ENCODE results near the gene BATF2.
A peak's percentile ranks its signal among the peaks of the same experiment; 100 is the strongest.

Gene BATF2
- 0 to 0.21 (median 0) reads per million in 9 experiments for total RNA-seq

- H3K27me3 Mint-ChIP-seq, result peaks cover 9 to 17% of the 10 kb centered on the region in 2 donors
- no peak within 1 kb of the TSS for H3K27ac Mint-ChIP-seq
- ATAC-seq (replicated peaks) (no peak), DNase-seq (no peak)
- H3K4me3 Mint-ChIP-seq, result peak within 1 kb of the TSS in 1 of 2 donors; percentile 49
- H3K4me1 Mint-ChIP-seq (ENCODE audit: low read depth in 2 of 2), result peaks cover 8 to 10% of the 10 kb centered on the region in 2 donors
- no peaks in the 10 kb centered on the region for H3K36me3 Mint-ChIP-seq (ENCODE audit: insufficient read depth)
- no peaks in the 10 kb centered on the region for H3K9me3 Mint-ChIP-seq
These were observed at the start of gene BATF2 for GRCh38 chr11:64996710-64997380. TSS of gene BATF2 (minus strand) at chr11:64996971. CDS start at chr11:64996914, 57 bp downstream.

- H3K4me1 Mint-ChIP-seq (ENCODE audit: low read depth in 2 of 2), result peaks cover 7 to 10% of the 10 kb centered on the region in 2 donors
- no peaks in the 10 kb centered on the region for H3K9me3 Mint-ChIP-seq
- H3K27ac Mint-ChIP-seq, result no peak overlapping the region
- H3K27me3 Mint-ChIP-seq, result no peaks in the 10 kb centered on the region
- H3K36me3 Mint-ChIP-seq (ENCODE audit: insufficient read depth), result peaks cover 2% of the 10 kb centered on the region
- H3K4me3 Mint-ChIP-seq, result no peak overlapping the region
- DNase-seq, result no peak
- ATAC-seq (replicated peaks), result no peak
These were observed 49.0 kb upstream of the BATF2 start for GRCh38 chr11:65045728-65046127.

GRCh38 chr11:65045061-65045460 is 48.3 kb upstream of the BATF2 start:
- DNase-seq, result no peak
- Mint-ChIP-seq H3K4me3 (no peak overlapping the region), H3K27ac (no peak overlapping the region), H3K4me1 (ENCODE audit: low read depth in 2 of 2) (peaks cover 7 to 10% of the 10 kb centered on the region in 2 donors), H3K9me3 (no peaks in the 10 kb centered on the region), H3K36me3 (ENCODE audit: insufficient read depth) (peaks cover 2% of the 10 kb centered on the region), H3K27me3 (no peaks in the 10 kb centered on the region)
- no peak for ATAC-seq (replicated peaks)

- Mint-ChIP-seq H3K9me3 (no peaks in the 10 kb centered on the region), H3K4me3 (no peak overlapping the region), H3K4me1 (ENCODE audit: low read depth in 2 of 2) (peaks cover 7 to 10% of the 10 kb centered on the region in 2 donors), H3K36me3 (ENCODE audit: insufficient read depth) (peaks cover 2% of the 10 kb centered on the region), H3K27me3 (no peaks in the 10 kb centered on the region), H3K27ac (no peak overlapping the region)
- DNase-seq (no peak), ATAC-seq (replicated peaks) (no peak)
These were observed 47.2 kb upstream of the BATF2 start for GRCh38 chr11:65043881-65044501.

- H3K27me3 Mint-ChIP-seq, result no peaks in the 10 kb centered on the region
- no peak overlapping the region for H3K27ac Mint-ChIP-seq
These were observed 46.1 kb upstream of the BATF2 start for GRCh38 chr11:65042891-65043290.

GRCh38 chr11:65040847-65041622 is 44.3 kb upstream of the BATF2 start, which contains the start of gene SAC3D1:
TSS of gene SAC3D1 (plus strand) at chr11:65041210. CDS start at chr11:65041293, 83 bp downstream.
- DNase-seq (peak; percentile 83 to 86 (median 84)), ATAC-seq (replicated peaks) (peak; percentile 92)
- Mint-ChIP-seq H3K4me3 (peak within 1 kb of the TSS; percentile 88 to 89), H3K4me1 (ENCODE audit: low read depth in 2 of 2) (peaks cover 4 to 5% of the 10 kb centered on the region in 2 donors), H3K27me3 (no peaks in the 10 kb centered on the region), H3K9me3 (no peaks in the 10 kb centered on the region), H3K36me3 (ENCODE audit: insufficient read depth) (peaks cover 7% of the 10 kb centered on the region), H3K27ac (peak within 1 kb of the TSS; percentile 62 to 79)

More at GRCh38 chr11:65042891-65043290, 46.1 kb upstream of the BATF2 start:
- Mint-ChIP-seq H3K4me1 (ENCODE audit: low read depth in 2 of 2) (peaks cover 7 to 10% of the 10 kb centered on the region in 2 donors), H3K9me3 (no peaks in the 10 kb centered on the region), H3K36me3 (ENCODE audit: insufficient read depth) (peaks cover 6% of the 10 kb centered on the region), H3K4me3 (peak overlapping the region; percentile 79 to 88)
- ATAC-seq (replicated peaks) (no peak), DNase-seq (no peak)

- ATAC-seq (replicated peaks) (no peak), DNase-seq (no peak)
- H3K4me3 Mint-ChIP-seq, result peak overlapping the region; percentile 88 to 89
- no peaks in the 10 kb centered on the region for H3K27me3 Mint-ChIP-seq
- no peaks in the 10 kb centered on the region for H3K9me3 Mint-ChIP-seq
- peaks cover 4 to 5% of the 10 kb centered on the region in 2 donors for H3K4me1 Mint-ChIP-seq (ENCODE audit: low read depth in 2 of 2)
- peak overlapping the region; percentile 62 to 79 for H3K27ac Mint-ChIP-seq
- peaks cover 7% of the 10 kb centered on the region for H3K36me3 Mint-ChIP-seq (ENCODE audit: insufficient read depth)
These were observed 43.7 kb upstream of the BATF2 start for GRCh38 chr11:65040520-65040846.

- no peaks in the 10 kb centered on the region for H3K27me3 Mint-ChIP-seq
- peaks cover 12% of the 10 kb centered on the region for H3K36me3 Mint-ChIP-seq (ENCODE audit: insufficient read depth)
- no peak overlapping the region for H3K4me3 Mint-ChIP-seq
- DNase-seq (no peak), ATAC-seq (replicated peaks) (no peak)
- no peak overlapping the region for H3K27ac Mint-ChIP-seq
- H3K9me3 Mint-ChIP-seq, result no peaks in the 10 kb centered on the region
- no peaks in the 10 kb centered on the region for H3K4me1 Mint-ChIP-seq (ENCODE audit: low read depth in 2 of 2)
These were observed 40.2 kb upstream of the BATF2 start for GRCh38 chr11:65036931-65037330.

- Mint-ChIP-seq H3K27ac (no peak overlapping the region), H3K9me3 (no peaks in the 10 kb centered on the region), H3K36me3 (ENCODE audit: insufficient read depth) (peaks cover 12% of the 10 kb centered on the region), H3K4me3 (no peak overlapping the region), H3K4me1 (ENCODE audit: low read depth in 2 of 2) (no peaks in the 10 kb centered on the region), H3K27me3 (no peaks in the 10 kb centered on the region)
- DNase-seq (no peak), ATAC-seq (replicated peaks) (no peak)
These were observed 38.8 kb upstream of the BATF2 start for GRCh38 chr11:65035579-65035978.

GRCh38 chr11:65034423-65034822 is 37.7 kb upstream of the BATF2 start:
- Mint-ChIP-seq H3K27ac (no peak overlapping the region), H3K4me1 (ENCODE audit: low read depth in 2 of 2) (no peaks in the 10 kb centered on the region), H3K36me3 (ENCODE audit: insufficient read depth) (peaks cover 12% of the 10 kb centered on the region), H3K27me3 (no peaks in the 10 kb centered on the region), H3K4me3 (no peak overlapping the region), H3K9me3 (no peaks in the 10 kb centered on the region)
- ATAC-seq (replicated peaks), result no peak
- no peak for DNase-seq

GRCh38 chr11:65032216-65032615 is 35.4 kb upstream of the BATF2 start:
- no peak overlapping the region for H3K27ac Mint-ChIP-seq
- H3K9me3 Mint-ChIP-seq, result no peaks in the 10 kb centered on the region
- H3K4me3 Mint-ChIP-seq, result no peak overlapping the region
- no peaks in the 10 kb centered on the region for H3K27me3 Mint-ChIP-seq
- H3K4me1 Mint-ChIP-seq (ENCODE audit: low read depth in 2 of 2), result peaks cover 6 to 10% of the 10 kb centered on the region in 2 donors
- DNase-seq, result no peak
- no peak for ATAC-seq (replicated peaks)
- H3K36me3 Mint-ChIP-seq (ENCODE audit: insufficient read depth), result peaks cover 15% of the 10 kb centered on the region

- DNase-seq (peak; percentile 87 to 92 (median 90)), ATAC-seq (replicated peaks) (peak; percentile 93)
- Mint-ChIP-seq H3K27me3 (no peaks in the 10 kb centered on the region), H3K27ac (peak within 1 kb of the TSS in 1 of 2 donors; percentile 76), H3K9me3 (no peaks in the 10 kb centered on the region), H3K4me3 (peak within 1 kb of the TSS; percentile 74 to 76), H3K36me3 (ENCODE audit: insufficient read depth) (peaks cover 14% of the 10 kb centered on the region), H3K4me1 (ENCODE audit: low read depth in 2 of 2) (peaks cover 10 to 15% of the 10 kb centered on the region in 2 donors)
These were observed 30.7 kb upstream of the BATF2 start, which contains the start of gene SNX15 for GRCh38 chr11:65027213-65028067. TSS of gene SNX15 (plus strand) at chr11:65027439. CDS start at chr11:65027538, 99 bp downstream.

GRCh38 chr11:65026810-65027209 is 30.0 kb upstream of the BATF2 start:
- H3K9me3 Mint-ChIP-seq, result no peaks in the 10 kb centered on the region
- peaks cover 10 to 15% of the 10 kb centered on the region in 2 donors for H3K4me1 Mint-ChIP-seq (ENCODE audit: low read depth in 2 of 2)
- H3K36me3 Mint-ChIP-seq (ENCODE audit: insufficient read depth), result peaks cover 15% of the 10 kb centered on the region
- peak overlapping the region; percentile 74 to 76 for H3K4me3 Mint-ChIP-seq
- H3K27ac Mint-ChIP-seq, result no peak overlapping the region
- no peaks in the 10 kb centered on the region for H3K27me3 Mint-ChIP-seq
- ATAC-seq (replicated peaks) (no peak), DNase-seq (no peak)

Data from effector memory CD8-positive, alpha-beta T cell (primary cell).